NT2/D1 (cell line): ENCODE results near the gene CIDEC.

ENCODE experiments used
- DNase-seq: peaks from one replicate; pipeline ENCODE4 v3.0.0-alpha.2; 2011; ENCODE audit warnings: low read depth, low spot score
- H3K27me3 ChIP-seq: 2 replicates; pipeline ENCODE4 v1.6.0; 2011; ENCODE audit warnings: mild to moderate bottlenecking; ENCODE audit not compliant: insufficient read length, insufficient read depth
- H3K36me3 ChIP-seq: 2 replicates; pipeline ENCODE4 v1.6.1; 2011; ENCODE audit warnings: mild to moderate bottlenecking, low read length, mixed read lengths; ENCODE audit not compliant: insufficient read depth, insufficient read length
- H3K4me1 ChIP-seq: 2 replicates; pipeline ENCODE4 v1.5.1; 2011; ENCODE audit not compliant: insufficient read depth, insufficient read length
- H3K4me3 ChIP-seq: 2 replicates; pipeline ENCODE4 v1.5.1; 2011; ENCODE audit warnings: low read depth; ENCODE audit not compliant: insufficient read length
- H3K9ac ChIP-seq: 2 replicates; pipeline ENCODE4 v1.6.0; 2011; ENCODE audit warnings: low read depth; ENCODE audit not compliant: insufficient read length
- H3K9me3 ChIP-seq: 2 replicates; pipeline ENCODE4 v1.5.1; 2011; ENCODE audit warnings: mild to moderate bottlenecking, low read length; ENCODE audit not compliant: insufficient read depth
- SUZ12 ChIP-seq: IDR thresholded peaks from 2 replicates; pipeline ENCODE4 v1.6.1; 2011; ENCODE audit not compliant: insufficient read length, insufficient read depth; ENCODE audit errors: extremely low read depth
- YY1 ChIP-seq: IDR thresholded peaks from 2 replicates; pipeline ENCODE4 v1.6.1; 2011; ENCODE audit not compliant: insufficient read length, insufficient read depth
- ZNF274 ChIP-seq: IDR thresholded peaks from 2 replicates; pipeline ENCODE4 v1.6.1; 2011; ENCODE audit warnings: mild to moderate bottlenecking, low read depth, low read length

Gene CIDEC

GRCh38 chr3:9890249-9891071 lies 10.4 kb upstream of the CIDEC start, which contains the start of gene JAGN1:
Gene JAGN1, plus strand, starts transcription at chr3:9890610. Its CDS starts 113 bp downstream, at chr3:9890723.
- peak; percentile 83 for DNase-seq
- no peaks in the 10 kb centered on the region for H3K27me3 ChIP-seq
- H3K4me3 ChIP-seq: peak within 1 kb of the TSS; percentile 95
- TF ChIP-seq YY1 (no peak), SUZ12 (no peak), ZNF274 (no peak)
- peak within 1 kb of the TSS; percentile 100 for H3K9ac ChIP-seq
- H3K4me1 ChIP-seq: peaks cover 2% of the 10 kb centered on the region
- H3K9me3 ChIP-seq: no peaks in the 10 kb centered on the region
- peaks cover 32% of the 10 kb centered on the region for H3K36me3 ChIP-seq

DNA sequence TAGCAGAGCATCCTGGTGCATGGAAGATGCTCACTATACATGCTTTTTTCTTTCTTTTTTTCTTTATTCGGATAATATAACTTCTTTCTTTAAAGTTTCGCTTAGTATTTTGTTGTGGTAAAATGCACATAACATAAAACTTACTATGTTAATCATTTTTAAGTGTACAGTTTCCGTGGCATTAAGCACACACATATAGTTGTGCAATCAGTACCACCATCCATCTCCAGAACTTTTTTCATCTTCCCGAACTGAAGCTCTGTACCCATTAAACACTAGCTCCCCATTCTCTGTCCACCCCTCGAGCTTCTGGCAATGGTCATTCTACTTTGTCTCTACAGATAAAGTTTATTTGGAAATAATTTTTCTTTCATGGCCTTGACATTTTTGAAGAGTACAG lies 9.4 kb upstream of the CIDEC start:
- H3K36me3 ChIP-seq: peaks cover 27% of the 10 kb centered on the region
- no peaks in the 10 kb centered on the region for H3K9me3 ChIP-seq
- TF ChIP-seq YY1: no peak
- no peak overlapping the region for H3K9ac ChIP-seq
- DNase-seq: no peak
- no peaks in the 10 kb centered on the region for H3K27me3 ChIP-seq
- peaks cover 3% of the 10 kb centered on the region for H3K4me1 ChIP-seq
- H3K4me3 ChIP-seq: no peak overlapping the region

GRCh38 chr3:9888540-9888939 lies 8.5 kb upstream of the CIDEC start:
- no peak for TF ChIP-seq ZNF274
- TF ChIP-seq YY1: no peak
- TF ChIP-seq SUZ12: no peak
- no peak for DNase-seq
- no peak overlapping the region for H3K9ac ChIP-seq
- peaks cover 21% of the 10 kb centered on the region for H3K36me3 ChIP-seq
- no peak overlapping the region for H3K4me3 ChIP-seq
- no peaks in the 10 kb centered on the region for H3K27me3 ChIP-seq
- H3K4me1 ChIP-seq: peaks cover 8% of the 10 kb centered on the region
- no peaks in the 10 kb centered on the region for H3K9me3 ChIP-seq

GRCh38 chr3:9887480-9887879 lies 7.4 kb upstream of the CIDEC start:
- no peak for DNase-seq
- peaks cover 7% of the 10 kb centered on the region for H3K4me1 ChIP-seq
- no peak overlapping the region for H3K4me3 ChIP-seq
- no peak overlapping the region for H3K9ac ChIP-seq
- TF ChIP-seq ZNF274 (no peak), YY1 (no peak), SUZ12 (no peak)
- peaks cover 10% of the 10 kb centered on the region for H3K36me3 ChIP-seq
- no peaks in the 10 kb centered on the region for H3K27me3 ChIP-seq
- no peaks in the 10 kb centered on the region for H3K9me3 ChIP-seq

DNA sequence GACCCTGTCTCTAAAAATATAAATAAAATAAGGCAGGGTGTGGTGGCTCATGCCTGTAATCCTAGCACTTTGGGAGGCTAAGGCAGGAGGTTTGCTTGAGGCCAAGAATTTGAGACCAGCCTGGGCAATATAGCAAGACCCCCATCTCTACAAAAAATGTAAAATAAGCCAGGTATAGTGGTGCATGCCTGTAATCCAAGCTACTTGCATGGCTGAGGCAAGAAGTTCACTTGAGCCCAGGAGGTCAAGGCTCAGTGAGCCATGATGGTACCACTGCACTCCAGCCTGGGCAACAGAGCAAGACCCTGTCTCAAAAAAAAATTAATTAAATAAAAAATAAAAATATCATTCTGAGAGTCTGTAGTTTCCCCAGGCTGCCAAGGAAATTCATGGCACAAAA lies 6.3 kb upstream of the CIDEC start:
- H3K9me3 ChIP-seq: no peaks in the 10 kb centered on the region
- TF ChIP-seq SUZ12 (no peak), YY1 (no peak), ZNF274 (no peak)
- no peak for DNase-seq

GRCh38 chr3:9884555-9885165 lies 4.6 kb upstream of the CIDEC start:
- Histone ChIP-seq H3K9ac (no peak overlapping the region), H3K4me1 (peaks cover 7% of the 10 kb centered on the region), H3K36me3 (no peaks in the 10 kb centered on the region), H3K4me3 (no peak overlapping the region), H3K27me3 (no peaks in the 10 kb centered on the region), H3K9me3 (no peaks in the 10 kb centered on the region)
- TF ChIP-seq YY1: no peak
- TF ChIP-seq SUZ12: no peak
- TF ChIP-seq ZNF274: no peak
- no peak for DNase-seq

More for the DNA sequence above, 6.3 kb upstream of the CIDEC start:
- H3K9ac ChIP-seq: no peak overlapping the region
- H3K27me3 ChIP-seq: no peaks in the 10 kb centered on the region
- H3K36me3 ChIP-seq: no peaks in the 10 kb centered on the region
- H3K4me1 ChIP-seq: peaks cover 7% of the 10 kb centered on the region
- no peak overlapping the region for H3K4me3 ChIP-seq

DNA sequence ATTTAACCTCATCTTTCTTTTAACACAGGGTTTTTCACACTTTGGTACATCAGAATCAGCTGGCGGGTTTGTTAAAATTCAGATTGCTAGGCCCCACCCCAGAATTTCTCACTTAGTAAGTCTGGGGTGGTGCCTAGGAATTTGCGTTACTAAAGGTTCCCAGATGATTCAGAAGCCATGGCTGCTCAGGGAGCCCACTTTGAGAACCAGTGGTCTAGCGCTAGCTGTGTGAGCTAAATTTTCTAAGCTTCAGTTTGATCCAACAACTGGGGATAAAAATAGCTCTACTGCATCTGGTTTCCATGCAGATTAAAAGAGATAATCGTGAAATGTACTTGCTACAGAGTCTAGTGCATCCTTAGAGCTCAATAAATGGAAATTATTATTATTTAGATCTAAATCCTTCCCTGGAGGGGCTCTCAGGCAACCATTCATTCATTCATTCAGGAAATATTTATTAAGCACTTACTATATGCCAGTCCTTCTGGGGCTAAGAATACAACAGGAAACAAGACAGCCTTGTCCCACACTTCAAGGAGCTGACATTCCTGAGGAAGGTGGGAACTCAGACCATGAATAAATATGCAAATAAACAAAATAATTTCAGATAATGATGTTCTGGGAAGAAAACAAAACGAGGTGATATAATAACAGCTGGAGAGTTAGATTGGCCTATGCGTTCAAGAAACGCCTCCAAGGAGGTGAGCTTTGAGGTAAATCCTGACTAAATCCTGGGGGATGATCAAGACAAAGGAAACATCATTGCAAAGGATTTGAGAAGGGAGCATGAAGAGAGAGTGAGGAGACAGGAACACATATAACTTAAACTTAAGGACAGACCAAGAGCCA lies 3.9 kb upstream of the CIDEC start:
- no peaks in the 10 kb centered on the region for H3K9me3 ChIP-seq
- H3K27me3 ChIP-seq: no peaks in the 10 kb centered on the region
- peaks cover 7% of the 10 kb centered on the region for H3K4me1 ChIP-seq
- no peak for TF ChIP-seq SUZ12
- no peak for TF ChIP-seq ZNF274
- no peak for TF ChIP-seq YY1
- H3K9ac ChIP-seq: no peak overlapping the region
- H3K36me3 ChIP-seq: no peaks in the 10 kb centered on the region
- no peak for DNase-seq
- no peak overlapping the region for H3K4me3 ChIP-seq
